Trophoblast cell (in vitro differentiated cells and primary cell): ENCODE data around the gene CLASP1.

Experiments
- DNase-seq, 2 donors: peaks; one replicate each; pipeline ENCODE4 v3.0.0-alpha.2; 2016
- H2AFZ ChIP-seq: 2 replicates; pipeline ENCODE4 v1.6.1; 2013; ENCODE audit warnings: low read length, moderate library complexity, mild to moderate bottlenecking; ENCODE audit not compliant: insufficient read depth, poor library complexity
- H2AK5ac ChIP-seq: 2 replicates; pipeline ENCODE4 v1.6.1; 2013; ENCODE audit warnings: mild to moderate bottlenecking, low read length
- H2BK120ac ChIP-seq: 2 replicates; pipeline ENCODE4 v1.6.1; 2013; ENCODE audit warnings: low read length, mild to moderate bottlenecking, moderate library complexity; ENCODE audit not compliant: insufficient read depth, poor library complexity
- H2BK12ac ChIP-seq: 2 replicates; pipeline ENCODE4 v1.6.1; 2013; ENCODE audit warnings: mild to moderate bottlenecking, low read length, moderate library complexity
- H2BK5ac ChIP-seq: 2 replicates; pipeline ENCODE4 v1.6.1; 2013; ENCODE audit warnings: low read length, low read depth, moderate library complexity, mild to moderate bottlenecking; ENCODE audit not compliant: poor library complexity
- H3K14ac ChIP-seq: 2 replicates; pipeline ENCODE4 v1.6.1; 2013; ENCODE audit warnings: mild to moderate bottlenecking, low read length
- H3K18ac ChIP-seq: 2 replicates; pipeline ENCODE4 v1.6.1; 2013; ENCODE audit warnings: mild to moderate bottlenecking, low read length
- H3K23ac ChIP-seq: 2 replicates; pipeline ENCODE4 v1.6.1; 2013; ENCODE audit warnings: low read length
- H3K27ac ChIP-seq: 2 replicates; pipeline ENCODE4 v1.5.1; 2013; ENCODE audit warnings: low read depth, mild to moderate bottlenecking, inconsistent platforms, low read length, moderate library complexity
- H3K27me3 ChIP-seq: 2 replicates; pipeline ENCODE4 v1.6.1; 2013; ENCODE audit warnings: inconsistent platforms, mild to moderate bottlenecking, low read length, moderate library complexity; ENCODE audit not compliant: insufficient read depth
- H3K36me3 ChIP-seq, 2 experiments: 1 replicate in 1 of 2; 2 replicates in 1 of 2; pipeline ENCODE4 v1.6.1; 2013; ENCODE audit warnings: low read length in 2 of 2, mild to moderate bottlenecking in 2 of 2, moderate library complexity in 1 of 2; ENCODE audit not compliant: insufficient read depth in 2 of 2, control insufficient read depth in 1 of 2
- H3K4ac ChIP-seq: 2 replicates; pipeline ENCODE4 v1.6.1; 2013; ENCODE audit warnings: low read depth, mild to moderate bottlenecking, low read length, moderate library complexity
- H3K4me1 ChIP-seq, 2 experiments: 1 replicate in 1 of 2; 2 replicates in 1 of 2; pipeline ENCODE4 v1.6.1; 2013; ENCODE audit warnings: low read length in 2 of 2, mild to moderate bottlenecking in 2 of 2, moderate library complexity in 1 of 2; ENCODE audit not compliant: insufficient read depth in 2 of 2, control insufficient read depth in 1 of 2
- H3K4me2 ChIP-seq: 2 replicates; pipeline ENCODE4 v1.6.1; 2013; ENCODE audit warnings: inconsistent platforms, mild to moderate bottlenecking, low read length, moderate library complexity
- H3K4me3 ChIP-seq: 2 replicates; pipeline ENCODE4 v1.5.1; 2013; ENCODE audit warnings: mild to moderate bottlenecking, low read depth, low read length, inconsistent platforms
- H3K79me1 ChIP-seq: one replicate; pipeline ENCODE4 v1.6.1; 2013; ENCODE audit warnings: low read length
- H3K79me2 ChIP-seq: 2 replicates; pipeline ENCODE4 v1.6.1; 2013; ENCODE audit warnings: low read length, mild to moderate bottlenecking; ENCODE audit not compliant: control insufficient read depth, insufficient read depth, poor library complexity
- H3K9ac ChIP-seq: 2 replicates; pipeline ENCODE4 v1.6.1; 2013; ENCODE audit warnings: mild to moderate bottlenecking, low read length
- H3K9me3 ChIP-seq: 2 replicates; pipeline ENCODE4 v1.6.1; 2013; ENCODE audit warnings: low read depth, mild to moderate bottlenecking, control low read depth, inconsistent platforms, low read length; ENCODE audit not compliant: insufficient read depth
- H4K12ac ChIP-seq: 2 replicates; pipeline ENCODE4 v1.6.1; 2013; ENCODE audit warnings: low read depth, mild to moderate bottlenecking, low read length, moderate library complexity
- H4K8ac ChIP-seq: 2 replicates; pipeline ENCODE4 v1.6.1; 2013; ENCODE audit warnings: low read depth, mild to moderate bottlenecking, low read length, moderate library complexity
- H4K91ac ChIP-seq: one replicate; pipeline ENCODE4 v1.6.1; 2013; ENCODE audit warnings: low read depth, mild to moderate bottlenecking, low read length, moderate library complexity
- WGBS: extraction: QIAGEN DNeasy Blood & Tissue Kit; methylation state at CpG from one replicate; pipeline ENCODE4 v1.1.7; 2013; ENCODE audit warnings: missing lambda C conversion rate; ENCODE audit not compliant: insufficient read length, insufficient coverage; ENCODE audit errors: extremely low coverage; 5-methylcytosine and 5-hydroxymethylcytosine counted together

CLASP1 gene

GRCh38 chr2:121436918-121437317 is 212.3 kb downstream of the CLASP1 start:
- Histone ChIP-seq H3K27ac (no peak overlapping the region), H3K9me3 (no peaks in the 10 kb centered on the region), H3K4me3 (no peak overlapping the region), H3K79me2 (no peaks in the 10 kb centered on the region), H3K4me1 (peaks cover 2 to 3% of the 10 kb centered on the region in 2 experiments), H3K14ac (no peak overlapping the region), H4K91ac (no peak overlapping the region), H3K79me1 (no peaks in the 10 kb centered on the region), H2AK5ac (no peak overlapping the region), H4K8ac (no peak overlapping the region), H2AFZ (no peak overlapping the region), H3K23ac (no peak overlapping the region), H4K12ac (no peak overlapping the region), H3K36me3 (peaks cover 0 to 6% of the 10 kb centered on the region in 2 experiments), H3K9ac (no peak overlapping the region), H3K27me3 (no peaks in the 10 kb centered on the region), H2BK12ac (no peak overlapping the region), H2BK120ac (no peak overlapping the region), H3K18ac (no peak overlapping the region), H2BK5ac (no peak overlapping the region), H3K4me2 (no peak overlapping the region), H3K4ac (no peak overlapping the region)
- no peak for DNase-seq
- WGBS: no CpG with 5 or more reads among the region's 3 CpGs

DNA sequence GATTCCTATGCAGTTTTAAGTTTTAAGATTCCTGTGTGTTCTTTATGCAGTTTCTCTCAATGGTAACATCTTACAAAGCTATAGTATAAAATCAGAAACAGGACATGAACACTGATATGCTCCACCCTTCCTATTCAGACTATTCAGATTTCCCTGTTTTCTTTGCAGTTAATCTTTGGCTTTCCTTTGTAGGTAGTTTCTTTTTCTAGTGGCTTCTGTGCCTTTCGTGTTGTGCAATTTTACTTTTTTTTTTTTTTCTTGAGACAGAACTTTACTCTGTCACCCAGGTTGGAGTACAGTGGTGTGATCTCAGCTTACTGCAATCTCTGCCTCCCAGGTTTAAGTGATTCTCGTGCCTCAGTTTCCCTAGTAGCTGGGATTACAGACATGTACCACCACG is 213.5 kb downstream of the CLASP1 start:
- Histone ChIP-seq H2BK12ac (no peak overlapping the region), H3K9me3 (no peaks in the 10 kb centered on the region), H3K4me2 (no peak overlapping the region), H3K79me2 (no peaks in the 10 kb centered on the region), H2AFZ (no peak overlapping the region), H3K9ac (no peak overlapping the region), H3K18ac (no peak overlapping the region), H3K23ac (no peak overlapping the region), H3K4me1 (no peaks in the 10 kb centered on the region), H3K27me3 (no peaks in the 10 kb centered on the region), H3K27ac (no peak overlapping the region), H4K12ac (no peak overlapping the region), H2BK5ac (no peak overlapping the region), H3K36me3 (peaks cover 0 to 6% of the 10 kb centered on the region in 2 experiments), H3K79me1 (no peaks in the 10 kb centered on the region), H4K8ac (no peak overlapping the region), H3K14ac (no peak overlapping the region), H3K4ac (no peak overlapping the region), H2BK120ac (no peak overlapping the region), H4K91ac (no peak overlapping the region), H2AK5ac (no peak overlapping the region), H3K4me3 (no peak overlapping the region)
- DNase-seq: no peak
- no CpG with 5 or more reads among the region's 3 CpGs for WGBS

DNA sequence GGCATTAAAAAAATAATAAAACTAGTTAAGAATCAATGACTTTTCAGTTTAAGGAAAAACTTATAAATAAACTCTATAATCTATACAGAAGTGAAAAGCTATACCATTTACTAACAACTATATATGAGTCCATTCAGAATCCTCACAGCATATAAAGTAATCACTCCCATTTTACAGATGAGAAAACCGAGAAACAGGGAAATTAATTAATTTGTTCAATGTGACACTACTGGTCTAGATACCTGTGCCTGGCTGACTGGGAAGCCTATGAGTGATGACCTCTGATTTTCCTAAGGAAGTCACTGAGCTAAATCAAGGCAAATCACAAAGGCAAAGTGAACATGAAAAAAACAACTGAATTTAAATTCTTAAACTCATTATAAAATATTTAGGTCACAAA is 218.0 kb downstream of the CLASP1 start:
- Histone ChIP-seq H2BK5ac (no peak overlapping the region), H4K91ac (no peak overlapping the region)
- WGBS: no CpG with 5 or more reads among the region's 1 CpG

GRCh38 chr2:121429927-121430520 is 219.2 kb downstream of the CLASP1 start:
- Histone ChIP-seq H3K79me2 (no peaks in the 10 kb centered on the region), H3K18ac (no peak overlapping the region), H4K12ac (no peak overlapping the region), H2BK120ac (no peak overlapping the region), H3K27ac (no peak overlapping the region), H4K91ac (no peak overlapping the region), H3K4ac (no peak overlapping the region), H2AFZ (no peak overlapping the region), H2BK12ac (no peak overlapping the region), H3K79me1 (no peaks in the 10 kb centered on the region), H3K23ac (no peak overlapping the region), H3K14ac (no peak overlapping the region), H2AK5ac (no peak overlapping the region), H4K8ac (no peak overlapping the region), H3K9ac (no peak overlapping the region), H3K27me3 (no peaks in the 10 kb centered on the region), H3K36me3 (peaks cover 10 to 12% of the 10 kb centered on the region in 2 experiments), H2BK5ac (no peak overlapping the region), H3K4me3 (no peak overlapping the region), H3K9me3 (no peaks in the 10 kb centered on the region), H3K4me2 (no peak overlapping the region), H3K4me1 (no peaks in the 10 kb centered on the region)
- DNase-seq: no peak
- WGBS: no CpG with 5 or more reads among the region's 16 CpGs

More for the DNA sequence above, 218.0 kb downstream of the CLASP1 start:
- H3K4ac ChIP-seq: no peak overlapping the region
- H3K36me3 ChIP-seq: peaks cover 9 to 10% of the 10 kb centered on the region in 2 experiments
- H2AFZ ChIP-seq: no peak overlapping the region
- no peak for DNase-seq
- H3K18ac ChIP-seq: no peak overlapping the region
- no peaks in the 10 kb centered on the region for H3K27me3 ChIP-seq
- no peaks in the 10 kb centered on the region for H3K9me3 ChIP-seq
- H4K8ac ChIP-seq: no peak overlapping the region
- H3K79me1 ChIP-seq: no peaks in the 10 kb centered on the region
- no peak overlapping the region for H3K23ac ChIP-seq
- H3K4me2 ChIP-seq: no peak overlapping the region
- no peaks in the 10 kb centered on the region for H3K4me1 ChIP-seq
- H3K14ac ChIP-seq: no peak overlapping the region
- H3K4me3 ChIP-seq: no peak overlapping the region
- H3K79me2 ChIP-seq: no peaks in the 10 kb centered on the region
- H3K9ac ChIP-seq: no peak overlapping the region
- H2AK5ac ChIP-seq: no peak overlapping the region
- no peak overlapping the region for H2BK120ac ChIP-seq
- H2BK12ac ChIP-seq: no peak overlapping the region
- H3K27ac ChIP-seq: no peak overlapping the region
- no peak overlapping the region for H4K12ac ChIP-seq
